Peyer's patch (tissue), 4 donors: ENCODE data around the gene UGT1A3. TPM values are rescaled to one million over a fixed set of nuclear protein-coding genes. Genes with fewer than 3 reads are reported as not detected.

Experiments
- DNase-seq, 3 donors: peaks; one replicate each; pipeline ENCODE4 v3.0.0-alpha.2; 2017 to 2019
- H3K27ac ChIP-seq, 4 donors: fragments of 200-600 bp; sonication (generic); one replicate each; pipeline ENCODE4 v1.5.1; 2016 to 2019
- H3K27me3 ChIP-seq, 2 donors: fragments of 200-600 bp; sonication (generic); one replicate each; pipeline ENCODE4 v1.5.1; 2019
- H3K36me3 ChIP-seq, 3 donors: fragments of 200-600 bp; sonication (generic); one replicate each; pipeline ENCODE4 v1.5.1; 2016 to 2019
- H3K4me1 ChIP-seq, 4 donors: fragments of 200-600 bp; sonication (generic); one replicate each; pipeline ENCODE4 v1.5.1; 2016 to 2019
- H3K4me3 ChIP-seq, 4 donors: fragments of 200-600 bp; sonication (generic); 1 replicate in 3 of 4; 2 replicates in 1 of 4; pipeline ENCODE4 v1.5.1; 2016 to 2019; ENCODE audit warnings: mild to moderate bottlenecking in 1 of 4
- H3K9me3 ChIP-seq, 4 donors: fragments of 200-600 bp; sonication (generic); one replicate each; pipeline ENCODE4 v1.5.1; 2016 to 2019; ENCODE audit warnings: mild to moderate bottlenecking in 1 of 4
- CTCF ChIP-seq, 6 experiments: fragments of 450-650 bp in 4 of 6; fragments of 200-600 bp in 2 of 6; sonication (generic) in 1 of 6; IDR thresholded peaks; one replicate each; pipeline ENCODE4 v1.5.1; 2017 to 2019; ENCODE audit warnings: antibody characterized with exemption in 6 of 6, mild to moderate bottlenecking in 3 of 6, moderate library complexity in 1 of 6
- POLR2A ChIP-seq, 2 donors: fragments of 450-650 bp; IDR thresholded peaks; one replicate each; pipeline ENCODE4 v1.5.1; 2017; ENCODE audit warnings: antibody characterized with exemption in 2 of 2, mild to moderate bottlenecking in 2 of 2, moderate library complexity in 2 of 2
- total RNA-seq, 4 donors: library from RNA; depleted of rRNA; stranded (reverse); fragments of >200 nt; gene quantifications; one replicate each; pipeline ENCODE4 v1.1.0, GENCODE V29; 2016

The UGT1A3 gene
- total RNA-seq, 4 donors from 2014 or later = 5.8 to 21.7 (median 6.3) TPM; not detected in 1

GRCh38 chr2:233758141-233758540 is 29.3 kb downstream of the UGT1A3 start:
- peaks cover 0 to 32% (median 3%) of the 10 kb centered on the region in 4 donors for H3K4me1 ChIP-seq
- H3K4me3 ChIP-seq = peak overlapping the region in 1 of 4 donors; percentile 6
- DNase-seq = no peak
- TF ChIP-seq CTCF (IDR thresholded peaks at IDR 0.05) = no peak
- TF ChIP-seq POLR2A (IDR thresholded peaks at IDR 0.05) = no peak
- peak overlapping the region in 3 of 4 donors; percentile 14 to 84 (median 34) for H3K27ac ChIP-seq
- H3K9me3 ChIP-seq = no peaks in the 10 kb centered on the region
- H3K27me3 ChIP-seq = no peaks in the 10 kb centered on the region
- no peaks in the 10 kb centered on the region for H3K36me3 ChIP-seq

GRCh38 chr2:233758849-233759248 is 30.0 kb downstream of the UGT1A3 start:
- Histone ChIP-seq H3K4me1 (peaks cover 0 to 32% (median 3%) of the 10 kb centered on the region in 4 donors), H3K4me3 (no peak overlapping the region), H3K36me3 (no peaks in the 10 kb centered on the region), H3K27me3 (no peaks in the 10 kb centered on the region), H3K27ac (peak overlapping the region in 3 of 4 donors; percentile 14 to 84 (median 28)), H3K9me3 (no peaks in the 10 kb centered on the region)
- no peak for DNase-seq
- TF ChIP-seq POLR2A (IDR thresholded peaks at IDR 0.05) (no peak), CTCF (IDR thresholded peaks at IDR 0.05) (no peak)

DNA sequence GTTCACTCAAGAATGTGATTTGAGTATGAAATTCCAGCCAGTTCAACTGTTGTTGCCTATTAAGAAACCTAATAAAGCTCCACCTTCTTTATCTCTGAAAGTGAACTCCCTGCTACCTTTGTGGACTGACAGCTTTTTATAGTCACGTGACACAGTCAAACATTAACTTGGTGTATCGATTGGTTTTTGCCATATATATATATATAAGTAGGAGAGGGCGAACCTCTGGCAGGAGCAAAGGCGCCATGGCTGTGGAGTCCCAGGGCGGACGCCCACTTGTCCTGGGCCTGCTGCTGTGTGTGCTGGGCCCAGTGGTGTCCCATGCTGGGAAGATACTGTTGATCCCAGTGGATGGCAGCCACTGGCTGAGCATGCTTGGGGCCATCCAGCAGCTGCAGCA is 31.2 kb downstream of the UGT1A3 start, which contains the start of gene UGT1A1:
TSS of gene UGT1A1 (plus strand) at position 228 of the 400 bp plus-strand sequence. CDS start at position 246, 18 bp downstream.
- Histone ChIP-seq H3K4me1 (peaks cover 0 to 32% (median 3%) of the 10 kb centered on the region in 4 donors), H3K9me3 (no peaks in the 10 kb centered on the region), H3K27me3 (no peaks in the 10 kb centered on the region), H3K4me3 (no peak within 1 kb of the TSS), H3K36me3 (no peaks in the 10 kb centered on the region), H3K27ac (peak within 1 kb of the TSS in 3 of 4 donors; percentile 27 to 84 (median 31))
- no peak for DNase-seq
- TF ChIP-seq POLR2A (IDR thresholded peaks at IDR 0.05) (peak in 1 of 2 donors; percentile 13), CTCF (IDR thresholded peaks at IDR 0.05) (no peak)

GRCh38 chr2:233761040-233761769 is 32.4 kb downstream of the UGT1A3 start:
- Histone ChIP-seq H3K4me1 (peaks cover 0 to 32% (median 3%) of the 10 kb centered on the region in 4 donors), H3K4me3 (peak overlapping the region in 1 of 4 donors; percentile 23), H3K9me3 (no peaks in the 10 kb centered on the region), H3K27ac (peak overlapping the region in 3 of 4 donors; percentile 31 to 63 (median 32)), H3K36me3 (no peaks in the 10 kb centered on the region), H3K27me3 (no peaks in the 10 kb centered on the region)
- TF ChIP-seq CTCF (IDR thresholded peaks at IDR 0.05) = no peak
- peak in 1 of 2 donors; percentile 44 for TF ChIP-seq POLR2A (IDR thresholded peaks at IDR 0.05)
- DNase-seq = peak in 1 of 3 donors; percentile 61

DNA sequence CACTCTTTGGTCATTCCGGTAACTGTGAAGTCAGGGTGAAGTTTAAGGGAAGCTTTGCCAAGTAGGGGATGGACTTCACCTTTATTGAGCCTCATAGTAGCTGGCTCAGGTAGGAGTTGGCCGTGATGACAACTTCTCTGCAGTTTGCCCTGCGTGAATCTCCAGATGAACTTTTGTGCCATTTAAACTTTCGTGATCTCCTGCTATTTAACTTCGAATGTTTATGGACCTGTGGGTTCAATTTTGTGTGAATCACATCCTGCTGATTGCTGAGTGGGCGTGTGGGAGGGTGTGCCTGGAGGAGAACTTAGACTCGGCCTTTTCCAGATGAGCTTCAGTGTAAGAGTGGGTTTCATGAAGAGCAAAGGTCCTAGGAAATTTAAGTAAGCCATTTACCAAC is 35.4 kb downstream of the UGT1A3 start:
- Histone ChIP-seq H3K4me3 (no peak overlapping the region), H3K27ac (peak overlapping the region in 3 of 4 donors; percentile 52 to 87 (median 64)), H3K27me3 (no peaks in the 10 kb centered on the region), H3K9me3 (no peaks in the 10 kb centered on the region), H3K36me3 (peaks cover 0 to 5% (median 0%) of the 10 kb centered on the region in 3 donors), H3K4me1 (peaks cover 0 to 24% (median 2%) of the 10 kb centered on the region in 4 donors)
- DNase-seq = peak in 2 of 3 donors; percentile 66 to 80
- TF ChIP-seq CTCF (IDR thresholded peaks at IDR 0.05) = no peak
- TF ChIP-seq POLR2A (IDR thresholded peaks at IDR 0.05) = peak; percentile 20 to 48
